ENCODE data around the gene TAF11L5.
"Not testable (repeated sequence)": the region's sequence is repeated elsewhere in the genome, so short reads cannot be mapped to it uniquely, and the experiment has no call there.

Gene TAF11L5

GRCh38 chr5:17524935-17525334 is at the start of gene TAF11L5:
TAF11L5 (plus strand) TSS chr5:17525235.
- not testable (repeated sequence) for FAIRE-seq; DNase-seq (ENCODE audit: extremely low spot score, insufficient read length, low read depth)

GRCh38 chr5:17477043-17477442 is 48.0 kb upstream of the TAF11L5 start:
- FAIRE-seq (no peak), DNase-seq (ENCODE audit: extremely low spot score, insufficient read length, low read depth) (no peak)

GRCh38 chr5:17477573-17478265 is 47.3 kb upstream of the TAF11L5 start:
- FAIRE-seq, result no peak
- DNase-seq (ENCODE audit: extremely low spot score, insufficient read length, low read depth), result no peak

GRCh38 chr5:17481378-17481777 is 43.7 kb upstream of the TAF11L5 start:
- DNase-seq (ENCODE audit: extremely low spot score, insufficient read length, low read depth), result no peak
- no peak for FAIRE-seq

- FAIRE-seq (no peak), DNase-seq (ENCODE audit: extremely low spot score, insufficient read length, low read depth) (no peak)
These were observed 42.2 kb upstream of the TAF11L5 start for GRCh38 chr5:17482790-17483189.

- not testable (repeated sequence) for FAIRE-seq; DNase-seq (ENCODE audit: extremely low spot score, insufficient read length, low read depth)
These were observed 38.4 kb upstream of the TAF11L5 start for GRCh38 chr5:17486464-17487173.

- no peak for DNase-seq (ENCODE audit: extremely low spot score, insufficient read length, low read depth)
- no peak for FAIRE-seq
These were observed 37.9 kb upstream of the TAF11L5 start for GRCh38 chr5:17487174-17487512.

- DNase-seq (ENCODE audit: extremely low spot score, insufficient read length, low read depth); FAIRE-seq: not testable (repeated sequence)
These were observed 33.8 kb upstream of the TAF11L5 start for GRCh38 chr5:17491257-17491656.

GRCh38 chr5:17492770-17493169 is 32.3 kb upstream of the TAF11L5 start:
- FAIRE-seq (no peak), DNase-seq (ENCODE audit: extremely low spot score, insufficient read length, low read depth) (no peak)

GRCh38 chr5:17497446-17497845 is 27.6 kb upstream of the TAF11L5 start:
- no peak for DNase-seq (ENCODE audit: extremely low spot score, insufficient read length, low read depth)
- no peak for FAIRE-seq

GRCh38 chr5:17497931-17498330 is 27.1 kb upstream of the TAF11L5 start, which contains the start of gene TAF11L2:
TAF11L2 (plus strand) TSS chr5:17498231.
- not testable (repeated sequence) for DNase-seq (ENCODE audit: extremely low spot score, insufficient read length, low read depth); FAIRE-seq

GRCh38 chr5:17511775-17512325 is 13.2 kb upstream of the TAF11L5 start:
- FAIRE-seq (no peak), DNase-seq (ENCODE audit: extremely low spot score, insufficient read length, low read depth) (no peak)

- not testable (repeated sequence) for DNase-seq (ENCODE audit: extremely low spot score, insufficient read length, low read depth); FAIRE-seq
These were observed 7.5 kb upstream of the TAF11L5 start for GRCh38 chr5:17517526-17517925.

GRCh38 chr5:17518067-17518466 is 7.0 kb upstream of the TAF11L5 start, which contains the start of gene TAF11L3:
TAF11L3 (plus strand) TSS chr5:17518367.
- not testable (repeated sequence) for DNase-seq (ENCODE audit: extremely low spot score, insufficient read length, low read depth); FAIRE-seq

GRCh38 chr5:17519508-17519907 is 5.5 kb upstream of the TAF11L5 start:
- FAIRE-seq, result not testable (repeated sequence)

GRCh38 chr5:17521501-17521900 is 3.5 kb upstream of the TAF11L5 start, which contains the start of gene TAF11L4:
TAF11L4 (plus strand) TSS chr5:17521801.
- not testable (repeated sequence) for FAIRE-seq; DNase-seq (ENCODE audit: extremely low spot score, insufficient read length, low read depth)

More at GRCh38 chr5:17519508-17519907, 5.5 kb upstream of the TAF11L5 start:
- not testable (repeated sequence) for DNase-seq (ENCODE audit: extremely low spot score, insufficient read length, low read depth)

GRCh38 chr5:17526504-17526903 is 1.5 kb downstream of the TAF11L5 start:
- not testable (repeated sequence) for FAIRE-seq; DNase-seq (ENCODE audit: extremely low spot score, insufficient read length, low read depth)

- not testable (repeated sequence) for DNase-seq (ENCODE audit: extremely low spot score, insufficient read length, low read depth); FAIRE-seq
These were observed 3.3 kb downstream of the TAF11L5 start, which contains the start of gene TAF11L6 for GRCh38 chr5:17528369-17528768. TAF11L6 (plus strand) TSS chr5:17528669.

Measured in GM18507 (cell line).